ENCODE results near the gene ITGA4.

The ITGA4 gene

GRCh38 chr2:181523756-181524155 is 66.6 kb downstream of the ITGA4 start:
- peak; percentile 2 for DNase-seq (ENCODE audit: low spot score)
- H3K27ac ChIP-seq = no peak overlapping the region
- ChIA-PET POLR2A (ENCODE audit: low non-redundant PET) (no interaction called here), CTCF (no interaction called here)
- TF ChIP-seq CTCF (conservative IDR thresholded peaks at IDR 0.05; ENCODE audit: low read depth) = no peak

GRCh38 chr2:181526014-181526413 is 68.8 kb downstream of the ITGA4 start:
- no peak for TF ChIP-seq CTCF (conservative IDR thresholded peaks at IDR 0.05; ENCODE audit: low read depth)
- ChIA-PET POLR2A (ENCODE audit: low non-redundant PET) (no interaction called here), CTCF (no interaction called here)
- no peak for DNase-seq (ENCODE audit: low spot score)
- no peak overlapping the region for H3K27ac ChIP-seq

GRCh38 chr2:181527058-181527457 is 69.9 kb downstream of the ITGA4 start:
- ChIA-PET POLR2A (ENCODE audit: low non-redundant PET) (no interaction called here), CTCF (no interaction called here)
- TF ChIP-seq CTCF (conservative IDR thresholded peaks at IDR 0.05; ENCODE audit: low read depth) = no peak
- H3K27ac ChIP-seq = no peak overlapping the region
- no peak for DNase-seq (ENCODE audit: low spot score)

GRCh38 chr2:181528441-181528840 is 71.3 kb downstream of the ITGA4 start:
- ChIA-PET CTCF (no interaction called here), POLR2A (ENCODE audit: low non-redundant PET) (no interaction called here)
- no peak overlapping the region for H3K27ac ChIP-seq
- TF ChIP-seq CTCF (conservative IDR thresholded peaks at IDR 0.05; ENCODE audit: low read depth) = no peak
- DNase-seq (ENCODE audit: low spot score) = no peak

- H3K27ac ChIP-seq = no peak overlapping the region
- no peak for TF ChIP-seq CTCF (conservative IDR thresholded peaks at IDR 0.05; ENCODE audit: low read depth)
- POLR2A ChIA-PET (ENCODE audit: low non-redundant PET) = no interaction called here
- CTCF ChIA-PET = no interaction called here
- no peak for DNase-seq (ENCODE audit: low spot score)
Observed at GRCh38 chr2:181536730-181537129, 79.5 kb downstream of the ITGA4 start.

- ChIA-PET CTCF (no interaction called here), POLR2A (ENCODE audit: low non-redundant PET) (no interaction called here)
- TF ChIP-seq CTCF (conservative IDR thresholded peaks at IDR 0.05; ENCODE audit: low read depth) = no peak
- H3K27ac ChIP-seq = no peak overlapping the region
- no peak for DNase-seq (ENCODE audit: low spot score)
Observed at GRCh38 chr2:181540421-181540820, 83.2 kb downstream of the ITGA4 start.

- ChIA-PET CTCF (no interaction called here), POLR2A (ENCODE audit: low non-redundant PET) (no interaction called here)
- H3K27ac ChIP-seq = no peak overlapping the region
- no peak for DNase-seq (ENCODE audit: low spot score)
- no peak for TF ChIP-seq CTCF (conservative IDR thresholded peaks at IDR 0.05; ENCODE audit: low read depth)
Observed at GRCh38 chr2:181542170-181542569, 85.0 kb downstream of the ITGA4 start.
